WTC11 (cell line): ENCODE results near the gene OGDH. TPM values are rescaled to one million over a fixed set of nuclear protein-coding genes. Genes with fewer than 3 reads are reported as not detected.

Source experiments
- ATAC-seq: fragments of 200-7000 bp; cut with Tn5 transposase; 2 replicates; pipeline ENCODE4 v1.10.0; 2021; ENCODE audit warnings: mild to moderate bottlenecking, moderate library complexity
- CTCF ChIA-PET: fragments of 300-600 bp; sonication (Branson Sonifier 250); formaldehyde crosslinking; loops from one replicate; lab custom pipeline; 2021; ENCODE audit warnings: antibody characterized with exemption; lab: Charles Lee
- POLR2A ChIA-PET: fragments of 350-600 bp; sonication (Branson Sonifier 250); formaldehyde crosslinking; loops from one replicate; lab custom pipeline; 2021; ENCODE audit warnings: antibody characterized with exemption; lab: Charles Lee
- DNase-seq: peaks from one replicate; pipeline ENCODE4 v3.0.0; 2021; ENCODE audit warnings: low spot score
- H3K27ac Mint-ChIP-seq: 2 replicates; pipeline ENCODE4 v1.8.0; 2021; ENCODE audit warnings: mixed read lengths
- H3K27me3 Mint-ChIP-seq: 2 replicates; pipeline ENCODE4 v1.8.0; 2021; ENCODE audit warnings: low read depth, mild to moderate bottlenecking, moderate library complexity, mixed read lengths
- H3K36me3 Mint-ChIP-seq: 2 replicates; pipeline ENCODE4 v1.8.0; 2021; ENCODE audit warnings: mixed read lengths
- H3K4me1 Mint-ChIP-seq: 2 replicates; pipeline ENCODE4 v1.8.0; 2022; ENCODE audit warnings: mixed read lengths
- H3K4me3 Mint-ChIP-seq: 2 replicates; pipeline ENCODE4 v1.8.0; 2021; ENCODE audit warnings: mild to moderate bottlenecking, moderate library complexity, mixed read lengths
- H3K9me3 Mint-ChIP-seq: 2 replicates; pipeline ENCODE4 v1.8.0; 2021; ENCODE audit warnings: mixed read lengths
- ATF1 ChIP-seq: sonication (generic); formaldehyde crosslinking; IDR thresholded peaks from 2 replicates; pipeline ENCODE4 v1.8.1; 2023; ENCODE audit warnings: mild to moderate bottlenecking, moderate library complexity, missing genetic modification reagents
- ATF2 ChIP-seq: sonication (generic); formaldehyde crosslinking; IDR thresholded peaks from 2 replicates; pipeline ENCODE4 v1.8.1; 2022; ENCODE audit warnings: low read depth, missing genetic modification reagents, borderline replicate concordance
- CTCF ChIP-seq: fragments of 200-600 bp; IDR thresholded peaks from 2 replicates; pipeline ENCODE4 v1.8.0; 2022; ENCODE audit warnings: antibody characterized with exemption
- E2F1 ChIP-seq: sonication (generic); formaldehyde crosslinking; IDR thresholded peaks from 2 replicates; pipeline ENCODE4 v1.8.0; 2022; ENCODE audit warnings: mild to moderate bottlenecking, missing genetic modification reagents
- ERG ChIP-seq: fragments of 250-450 bp; sonication (Bioruptor Pico); IDR thresholded peaks from 2 replicates; pipeline ENCODE4 v1.8.0; 2021; ENCODE audit warnings: mild to moderate bottlenecking
- GRHL2 ChIP-seq: fragments of 250-450 bp; sonication (Bioruptor Pico); IDR thresholded peaks from 2 replicates; pipeline ENCODE4 v1.8.0; 2022; ENCODE audit warnings: mild to moderate bottlenecking, moderate library complexity; ENCODE audit not compliant: insufficient replicate concordance, severe bottlenecking
- JAZF1 ChIP-seq: fragments of 250-450 bp; sonication (Bioruptor Pico); IDR thresholded peaks from 2 replicates; pipeline ENCODE4 v1.9.0; 2021; ENCODE audit warnings: moderate library complexity, mild to moderate bottlenecking, inconsistent platforms
- MLX ChIP-seq: sonication (generic); formaldehyde crosslinking; IDR thresholded peaks from 2 replicates; pipeline ENCODE4 v1.8.1; 2023; ENCODE audit warnings: mild to moderate bottlenecking, missing genetic modification reagents, moderate library complexity
- SOX15 ChIP-seq: fragments of 250-450 bp; sonication (Bioruptor Pico); IDR thresholded peaks from 2 replicates; pipeline ENCODE4 v1.9.0; 2021; ENCODE audit warnings: mild to moderate bottlenecking
- SP1 ChIP-seq: sonication (generic); formaldehyde crosslinking; conservative IDR thresholded peaks from 2 replicates; pipeline ENCODE4 v1.8.1; 2022; ENCODE audit warnings: missing genetic modification reagents
- ZMAT4 ChIP-seq: fragments of 250-450 bp; sonication (Bioruptor Pico); IDR thresholded peaks from 2 replicates; pipeline ENCODE4 v1.9.0; 2021; ENCODE audit warnings: mild to moderate bottlenecking
- ZNF423 ChIP-seq: fragments of 250-450 bp; sonication (Bioruptor Pico); IDR thresholded peaks from 2 replicates; pipeline ENCODE4 v2.1.2; 2022; ENCODE audit warnings: mild to moderate bottlenecking, moderate library complexity
- ZNF671 ChIP-seq: fragments of 250-450 bp; sonication (Bioruptor Pico); IDR thresholded peaks from 2 replicates; pipeline ENCODE4 v1.8.0; 2021; ENCODE audit warnings: mild to moderate bottlenecking
- ZSCAN18 ChIP-seq: fragments of 250-450 bp; sonication (Bioruptor Pico); IDR thresholded peaks from 2 replicates; pipeline ENCODE4 v2.1.2; 2022; ENCODE audit warnings: mild to moderate bottlenecking, moderate library complexity
- total RNA-seq: library from RNA; stranded (reverse); gene quantifications from 3 replicates; pipeline ENCODE4 v1.2.3, GENCODE V29; 2021

The OGDH gene
- total RNA-seq, 1 experiment from 2014 or later, result 79.6 TPM

GRCh38 chr7:44632196-44632595 lies 25.8 kb downstream of the OGDH start:
- Mint-ChIP-seq H3K9me3 (no peaks in the 10 kb centered on the region), H3K36me3 (peaks cover 5% of the 10 kb centered on the region; the same call in 1 of the 2 replicates), H3K27me3 (no peaks in the 10 kb centered on the region), H3K27ac (no peak overlapping the region), H3K4me1 (peaks cover 46% of the 10 kb centered on the region), H3K4me3 (no peak overlapping the region)
- DNase-seq (no peak), ATAC-seq (peak; percentile 49)
- ChIA-PET CTCF (interaction anchor here (0.6 kb wide), 2 partner anchors 8 to 38 kb away, joined by 4 to 6 read pairs; no protein-coding TSS in a partner anchor), POLR2A (interaction anchor here (0.6 kb wide), 1 partner anchor 365 kb away, joined by 4 read pairs; no protein-coding TSS in a partner anchor)
- no peak for TF ChIP-seq ZNF671
- TF ChIP-seq ZNF423 (CRISPR knock-in tag), result no peak
- TF ChIP-seq JAZF1 (CRISPR knock-in tag), result no peak
- TF ChIP-seq ATF2 (CRISPR knock-in tag), result no peak

GRCh38 chr7:44633254-44634186 lies 27.1 kb downstream of the OGDH start:
- POLR2A ChIA-PET, result interaction anchor here (0.6 to 0.7 kb wide), 2 partner anchors 56 to 130 kb away, joined by 4 to 5 read pairs; no protein-coding TSS in a partner anchor
- H3K36me3 Mint-ChIP-seq, result peaks cover 5% of the 10 kb centered on the region; the same call in 1 of the 2 replicates
- no peaks in the 10 kb centered on the region for H3K27me3 Mint-ChIP-seq
- TF ChIP-seq ZMAT4 (CRISPR knock-in tag) (no peak), MLX (CRISPR knock-in tag) (no peak), ZNF423 (CRISPR knock-in tag) (no peak), CTCF (no peak), GRHL2 (CRISPR knock-in tag) (no peak), ZSCAN18 (CRISPR knock-in tag) (no peak), ATF1 (CRISPR knock-in tag) (no peak), ERG (no peak), SP1 (CRISPR knock-in tag) (no peak), E2F1 (no peak), SOX15 (CRISPR knock-in tag) (no peak)
- TF ChIP-seq, all 79 proteins: peak for 0
- ATAC-seq (no peak), DNase-seq (no peak)
- CTCF ChIA-PET, result no interaction called here
- no peaks in the 10 kb centered on the region for H3K9me3 Mint-ChIP-seq
- H3K4me3 Mint-ChIP-seq, result no peak overlapping the region
- H3K4me1 Mint-ChIP-seq, result peaks cover 54% of the 10 kb centered on the region
- H3K27ac Mint-ChIP-seq, result peak overlapping the region; percentile 63
